AG04449 (cell line): ENCODE measurements around the gene OR6J1.
A peak's percentile ranks its signal among the peaks of the same experiment; 100 is the strongest.
"Not testable (repeated sequence)": the region's sequence is repeated elsewhere in the genome, so short reads cannot be mapped to it uniquely, and the experiment has no call there.

Experiments used
- CTCF ChIA-PET: fragments of 350-600 bp; formaldehyde crosslinking; extraction: SDS; loops from one replicate; lab custom pipeline; 2021; ENCODE audit warnings: antibody characterized with exemption; lab: Yijun Ruan, JAX
- POLR2A ChIA-PET: fragments of 400-600, 350-600 bp; formaldehyde crosslinking; extraction: SDS; loops from one replicate; lab custom pipeline; 2020; ENCODE audit warnings: antibody characterized with exemption, inconsistent platforms; lab: Yijun Ruan, JAX
- DNase-seq: peaks from one replicate; pipeline ENCODE4 v3.0.0-alpha.2; 2010; ENCODE audit warnings: low read depth, low spot score
- H3K4me3 ChIP-seq: 2 replicates; pipeline ENCODE4 v1.5.1; 2011; ENCODE audit warnings: low read depth, mild to moderate bottlenecking, control low read depth, low read length
- CTCF ChIP-seq: IDR thresholded peaks from one replicate; pipeline ENCODE4 v1.5.1; 2011; ENCODE audit warnings: mild to moderate bottlenecking, moderate library complexity, low read length, control low read depth, inconsistent platforms; ENCODE audit not compliant: insufficient read depth; ENCODE audit errors: missing control alignments

The OR6J1 gene

GRCh38 chr14:22644305-22644635, at the start of gene OR6J1:
OR6J1 (minus strand) TSS chr14:22644352; CDS start chr14:22634811, 9,541 bp downstream.
- CTCF ChIA-PET = interaction anchor here (0.6 to 3.4 kb wide), 6 partner anchors 8 to 210 kb away, joined by 3 to 15 read pairs (median 4); no protein-coding TSS in a partner anchor
- DNase-seq = no peak
- POLR2A ChIA-PET = no interaction called here
- H3K4me3 ChIP-seq = no peak within 1 kb of the TSS
- no peak for TF ChIP-seq CTCF

- TF ChIP-seq CTCF = no peak
- CTCF ChIA-PET = no interaction called here
- DNase-seq = no peak
- POLR2A ChIA-PET = no interaction called here
- H3K4me3 ChIP-seq = no peak overlapping the region
Measured at GRCh38 chr14:22692194-22692593, 48.0 kb upstream of the OR6J1 start.

- ChIA-PET POLR2A (interaction anchor here (0.6 kb wide), 1 partner anchor 22 kb away, joined by 3 read pairs; no protein-coding TSS in a partner anchor), CTCF (interaction anchor here (2.2 kb wide), 1 partner anchor 32 kb away, joined by 11 read pairs; no protein-coding TSS in a partner anchor)
- TF ChIP-seq CTCF = no peak
- no peak overlapping the region for H3K4me3 ChIP-seq
- peak; percentile 58 for DNase-seq
Measured at GRCh38 chr14:22691171-22691570, 47.0 kb upstream of the OR6J1 start.

GRCh38 chr14:22689199-22689598, 45.0 kb upstream of the OR6J1 start:
- DNase-seq = peak; percentile 92
- TF ChIP-seq CTCF = no peak
- no peak overlapping the region for H3K4me3 ChIP-seq
- ChIA-PET POLR2A (no interaction called here), CTCF (interaction anchor here (1.7 to 2.2 kb wide), 2 partner anchors 30 to 119 kb away, joined by 7 to 11 read pairs; no protein-coding TSS in a partner anchor)

GRCh38 chr14:22687969-22688368, 43.8 kb upstream of the OR6J1 start:
- POLR2A ChIA-PET, CTCF ChIA-PET, H3K4me3 ChIP-seq, DNase-seq: not testable (repeated sequence)

GRCh38 chr14:22686176-22686611, 42.0 kb upstream of the OR6J1 start:
- CTCF ChIA-PET = interaction anchor here (0.9 kb wide), 1 partner anchor 26 kb away, joined by 3 read pairs; no protein-coding TSS in a partner anchor
- H3K4me3 ChIP-seq, DNase-seq, POLR2A ChIA-PET: not testable (repeated sequence)

GRCh38 chr14:22685467-22685866, 41.3 kb upstream of the OR6J1 start:
- CTCF ChIA-PET = interaction anchor here (0.9 to 2.1 kb wide), 3 partner anchors 25 to 115 kb away, joined by 3 to 10 read pairs (median 6); no protein-coding TSS in a partner anchor
- no peak for DNase-seq
- no peak overlapping the region for H3K4me3 ChIP-seq
- no peak for TF ChIP-seq CTCF
- POLR2A ChIA-PET = interaction anchor here (0.6 kb wide), 1 partner anchor 88 kb away, joined by 3 read pairs; no protein-coding TSS in a partner anchor

GRCh38 chr14:22683428-22683827, 39.3 kb upstream of the OR6J1 start:
- H3K4me3 ChIP-seq, POLR2A ChIA-PET, DNase-seq: not testable (repeated sequence)
- CTCF ChIA-PET = interaction anchor here (1.4 to 2.1 kb wide), 2 partner anchors 113 to 127 kb away, joined by 4 to 10 read pairs; no protein-coding TSS in a partner anchor
